K562 (cell line): ENCODE measurements around the gene SKIL. TPM values are rescaled to one million over a fixed set of nuclear protein-coding genes. Genes with fewer than 3 reads are reported as not detected.

ENCODE experiments used
- ATF7 ChIP-seq: fragments of 450-650 bp; IDR thresholded peaks from 2 replicates; pipeline ENCODE4 v1.7.1; 2014; ENCODE audit warnings: mild to moderate bottlenecking, moderate library complexity
- CHD1 ChIP-seq: fragments of 200-600 bp; sonication (generic); IDR thresholded peaks from one replicate; pipeline ENCODE4 v1.6.1; 2012; ENCODE audit warnings: mild to moderate bottlenecking, moderate library complexity, low read length, inconsistent platforms
- JUND ChIP-seq, 2 experiments: IDR thresholded peaks; 2 replicates in 1 of 2; 3 replicates in 1 of 2; pipeline ENCODE4 v1.6.1; 2011; ENCODE audit warnings: borderline replicate concordance in 2 of 2, low read depth in 2 of 2, low read length in 2 of 2, improper control_type of control experiment in 1 of 2, missing biosample characterization in 1 of 2, missing genetic modification characterization in 1 of 2, missing genetic modification reagents in 1 of 2
- NFE2L1 ChIP-seq: fragments of 450-650 bp; IDR thresholded peaks from 2 replicates; pipeline ENCODE4 v1.6.1; 2016; ENCODE audit warnings: missing genetic modification characterization, low read depth, mild to moderate bottlenecking, missing compliant biosample characterization, moderate library complexity, borderline replicate concordance
- PTBP1 ChIP-seq: fragments of 200-400 bp; formaldehyde crosslinking; IDR thresholded peaks from 2 replicates; pipeline ENCODE4 v1.6.1; 2017; ENCODE audit warnings: low read depth, low read length
- RB1 ChIP-seq: fragments of 450-650 bp; IDR thresholded peaks from 2 replicates; pipeline ENCODE4 v1.6.1; 2017; ENCODE audit warnings: low read depth, mild to moderate bottlenecking
- SMARCA5 ChIP-seq: fragments of 450-650 bp; IDR thresholded peaks from 2 replicates; pipeline ENCODE4 v1.6.1; 2016
- SNRNP70 ChIP-seq: fragments of 200-400 bp; formaldehyde crosslinking; optimal IDR thresholded peaks from 2 replicates; pipeline ENCODE3; 2017; ENCODE audit warnings: low read depth, low read length
- SPI1 ChIP-seq: IDR thresholded peaks from 2 replicates; pipeline ENCODE4 v1.6.1; 2011; ENCODE audit warnings: low read depth, low read length, control low read depth, borderline replicate concordance
- polyA plus RNA-seq, 8 experiments: library from polyadenylated mRNA; depleted of rRNA in 4 of 8; stranded (reverse) in 5 of 8; unstranded in 3 of 8; fragments of >200 nt; fragmentation: Nextera tagmentation in 2 of 8; fragmentation: Illumina TruSeq in 1 of 8; extraction: Ambion mirVana in 2 of 8; extraction: Trizol in 1 of 8; gene quantifications; 2 replicates each; pipeline versions ENCODE4 v1.2.1 to v1.2.3, GENCODE V29; 2011 to 2014; ENCODE audit warnings: inconsistent platforms in 1 of 8, missing spikeins in 1 of 8
- total RNA-seq, 7 experiments: library from RNA; depleted of rRNA in 6 of 7; stranded (reverse); fragments of >200 nt in 6 of 7; fragmentation: Illumina TruSeq in 2 of 7; extraction: Trizol in 2 of 7; gene quantifications; 2 replicates each; pipeline versions ENCODE4 v1.2.1 to v1.2.3, GENCODE V29; 2011 to 2021; ENCODE audit warnings: low replicate concordance in 1 of 7
- TF ChIP-seq, protein P1 (sequence below): fragments of 450-650 bp; IDR thresholded peaks from 2 replicates; pipeline ENCODE4 v1.6.1; 2016; ENCODE audit warnings: mild to moderate bottlenecking, moderate library complexity
- TF ChIP-seq, protein P2 (sequence below): fragments of 250-450 bp; sonication (Bioruptor Pico); IDR thresholded peaks from 2 replicates; pipeline ENCODE4 v1.4.0; 2020
- TF ChIP-seq, protein P3 (sequence below), 2 experiments: IDR thresholded peaks; 2 replicates each; pipeline ENCODE4 v1.6.1; 2012; ENCODE audit warnings: improper control_type of control experiment in 2 of 2, low read depth in 2 of 2, low read length in 2 of 2, borderline replicate concordance in 1 of 2

Gene SKIL
- total and polyA plus RNA-seq, 9 of the 15 experiments (the other 6 are each of a cell fraction or from before 2014, with no cell fraction given): 4.3 to 19.1 (median 9.7) TPM

DNA sequence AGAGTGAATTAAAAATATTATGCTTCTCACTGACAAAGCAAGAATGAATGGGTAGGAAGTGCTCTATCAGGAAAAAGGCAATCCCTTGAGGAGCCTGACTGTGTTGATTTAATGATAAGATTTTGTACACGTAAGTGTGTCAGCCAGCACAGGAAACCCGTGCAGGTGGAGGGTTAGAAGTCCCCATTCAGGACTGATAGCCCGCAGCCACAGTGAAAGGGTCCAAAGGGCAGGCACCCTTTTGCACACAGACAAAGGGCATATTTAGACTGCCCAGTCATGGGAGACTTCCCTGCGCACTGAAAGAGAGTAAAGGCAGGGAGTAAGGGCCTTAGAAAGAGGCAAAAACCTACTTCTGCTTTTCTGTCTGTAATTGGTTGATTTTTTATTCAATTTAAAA, 26.4 kb upstream of the SKIL start (continued):
- TF ChIP-seq, protein P1, sequence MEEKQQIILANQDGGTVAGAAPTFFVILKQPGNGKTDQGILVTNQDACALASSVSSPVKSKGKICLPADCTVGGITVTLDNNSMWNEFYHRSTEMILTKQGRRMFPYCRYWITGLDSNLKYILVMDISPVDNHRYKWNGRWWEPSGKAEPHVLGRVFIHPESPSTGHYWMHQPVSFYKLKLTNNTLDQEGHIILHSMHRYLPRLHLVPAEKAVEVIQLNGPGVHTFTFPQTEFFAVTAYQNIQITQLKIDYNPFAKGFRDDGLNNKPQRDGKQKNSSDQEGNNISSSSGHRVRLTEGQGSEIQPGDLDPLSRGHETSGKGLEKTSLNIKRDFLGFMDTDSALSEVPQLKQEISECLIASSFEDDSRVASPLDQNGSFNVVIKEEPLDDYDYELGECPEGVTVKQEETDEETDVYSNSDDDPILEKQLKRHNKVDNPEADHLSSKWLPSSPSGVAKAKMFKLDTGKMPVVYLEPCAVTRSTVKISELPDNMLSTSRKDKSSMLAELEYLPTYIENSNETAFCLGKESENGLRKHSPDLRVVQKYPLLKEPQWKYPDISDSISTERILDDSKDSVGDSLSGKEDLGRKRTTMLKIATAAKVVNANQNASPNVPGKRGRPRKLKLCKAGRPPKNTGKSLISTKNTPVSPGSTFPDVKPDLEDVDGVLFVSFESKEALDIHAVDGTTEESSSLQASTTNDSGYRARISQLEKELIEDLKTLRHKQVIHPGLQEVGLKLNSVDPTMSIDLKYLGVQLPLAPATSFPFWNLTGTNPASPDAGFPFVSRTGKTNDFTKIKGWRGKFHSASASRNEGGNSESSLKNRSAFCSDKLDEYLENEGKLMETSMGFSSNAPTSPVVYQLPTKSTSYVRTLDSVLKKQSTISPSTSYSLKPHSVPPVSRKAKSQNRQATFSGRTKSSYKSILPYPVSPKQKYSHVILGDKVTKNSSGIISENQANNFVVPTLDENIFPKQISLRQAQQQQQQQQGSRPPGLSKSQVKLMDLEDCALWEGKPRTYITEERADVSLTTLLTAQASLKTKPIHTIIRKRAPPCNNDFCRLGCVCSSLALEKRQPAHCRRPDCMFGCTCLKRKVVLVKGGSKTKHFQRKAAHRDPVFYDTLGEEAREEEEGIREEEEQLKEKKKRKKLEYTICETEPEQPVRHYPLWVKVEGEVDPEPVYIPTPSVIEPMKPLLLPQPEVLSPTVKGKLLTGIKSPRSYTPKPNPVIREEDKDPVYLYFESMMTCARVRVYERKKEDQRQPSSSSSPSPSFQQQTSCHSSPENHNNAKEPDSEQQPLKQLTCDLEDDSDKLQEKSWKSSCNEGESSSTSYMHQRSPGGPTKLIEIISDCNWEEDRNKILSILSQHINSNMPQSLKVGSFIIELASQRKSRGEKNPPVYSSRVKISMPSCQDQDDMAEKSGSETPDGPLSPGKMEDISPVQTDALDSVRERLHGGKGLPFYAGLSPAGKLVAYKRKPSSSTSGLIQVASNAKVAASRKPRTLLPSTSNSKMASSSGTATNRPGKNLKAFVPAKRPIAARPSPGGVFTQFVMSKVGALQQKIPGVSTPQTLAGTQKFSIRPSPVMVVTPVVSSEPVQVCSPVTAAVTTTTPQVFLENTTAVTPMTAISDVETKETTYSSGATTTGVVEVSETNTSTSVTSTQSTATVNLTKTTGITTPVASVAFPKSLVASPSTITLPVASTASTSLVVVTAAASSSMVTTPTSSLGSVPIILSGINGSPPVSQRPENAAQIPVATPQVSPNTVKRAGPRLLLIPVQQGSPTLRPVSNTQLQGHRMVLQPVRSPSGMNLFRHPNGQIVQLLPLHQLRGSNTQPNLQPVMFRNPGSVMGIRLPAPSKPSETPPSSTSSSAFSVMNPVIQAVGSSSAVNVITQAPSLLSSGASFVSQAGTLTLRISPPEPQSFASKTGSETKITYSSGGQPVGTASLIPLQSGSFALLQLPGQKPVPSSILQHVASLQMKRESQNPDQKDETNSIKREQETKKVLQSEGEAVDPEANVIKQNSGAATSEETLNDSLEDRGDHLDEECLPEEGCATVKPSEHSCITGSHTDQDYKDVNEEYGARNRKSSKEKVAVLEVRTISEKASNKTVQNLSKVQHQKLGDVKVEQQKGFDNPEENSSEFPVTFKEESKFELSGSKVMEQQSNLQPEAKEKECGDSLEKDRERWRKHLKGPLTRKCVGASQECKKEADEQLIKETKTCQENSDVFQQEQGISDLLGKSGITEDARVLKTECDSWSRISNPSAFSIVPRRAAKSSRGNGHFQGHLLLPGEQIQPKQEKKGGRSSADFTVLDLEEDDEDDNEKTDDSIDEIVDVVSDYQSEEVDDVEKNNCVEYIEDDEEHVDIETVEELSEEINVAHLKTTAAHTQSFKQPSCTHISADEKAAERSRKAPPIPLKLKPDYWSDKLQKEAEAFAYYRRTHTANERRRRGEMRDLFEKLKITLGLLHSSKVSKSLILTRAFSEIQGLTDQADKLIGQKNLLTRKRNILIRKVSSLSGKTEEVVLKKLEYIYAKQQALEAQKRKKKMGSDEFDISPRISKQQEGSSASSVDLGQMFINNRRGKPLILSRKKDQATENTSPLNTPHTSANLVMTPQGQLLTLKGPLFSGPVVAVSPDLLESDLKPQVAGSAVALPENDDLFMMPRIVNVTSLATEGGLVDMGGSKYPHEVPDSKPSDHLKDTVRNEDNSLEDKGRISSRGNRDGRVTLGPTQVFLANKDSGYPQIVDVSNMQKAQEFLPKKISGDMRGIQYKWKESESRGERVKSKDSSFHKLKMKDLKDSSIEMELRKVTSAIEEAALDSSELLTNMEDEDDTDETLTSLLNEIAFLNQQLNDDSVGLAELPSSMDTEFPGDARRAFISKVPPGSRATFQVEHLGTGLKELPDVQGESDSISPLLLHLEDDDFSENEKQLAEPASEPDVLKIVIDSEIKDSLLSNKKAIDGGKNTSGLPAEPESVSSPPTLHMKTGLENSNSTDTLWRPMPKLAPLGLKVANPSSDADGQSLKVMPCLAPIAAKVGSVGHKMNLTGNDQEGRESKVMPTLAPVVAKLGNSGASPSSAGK: no peak
- TF ChIP-seq, protein P2, sequence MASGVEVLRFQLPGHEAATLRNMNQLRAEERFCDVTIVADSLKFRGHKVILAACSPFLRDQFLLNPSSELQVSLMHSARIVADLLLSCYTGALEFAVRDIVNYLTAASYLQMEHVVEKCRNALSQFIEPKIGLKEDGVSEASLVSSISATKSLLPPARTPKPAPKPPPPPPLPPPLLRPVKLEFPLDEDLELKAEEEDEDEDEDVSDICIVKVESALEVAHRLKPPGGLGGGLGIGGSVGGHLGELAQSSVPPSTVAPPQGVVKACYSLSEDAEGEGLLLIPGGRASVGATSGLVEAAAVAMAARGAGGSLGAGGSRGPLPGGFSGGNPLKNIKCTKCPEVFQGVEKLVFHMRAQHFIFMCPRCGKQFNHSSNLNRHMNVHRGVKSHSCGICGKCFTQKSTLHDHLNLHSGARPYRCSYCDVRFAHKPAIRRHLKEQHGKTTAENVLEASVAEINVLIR (CRISPR knock-in tag): no peak
- TF ChIP-seq SPI1 (peak; percentile 30; the same call in 1 of the 2 replicates), SMARCA5 (no peak), NFE2L1 (tag) (no peak), CHD1 (no peak), RB1 (no peak), ATF7 (0 out of 2 replicates have a peak, but pooled peaks have one; percentile 12), JUND (IDR thresholded peaks at IDR 0.05; ENCODE audit: borderline replicate concordance, low read depth, low read length) (no peak), JUND (tag; IDR thresholded peaks at IDR 0.05; ENCODE audit: borderline replicate concordance, low read depth, low read length) (peak; percentile 18; the same call in 1 of the 3 replicates), SNRNP70 (no peak), PTBP1 (no peak)
- TF ChIP-seq, protein P3, sequence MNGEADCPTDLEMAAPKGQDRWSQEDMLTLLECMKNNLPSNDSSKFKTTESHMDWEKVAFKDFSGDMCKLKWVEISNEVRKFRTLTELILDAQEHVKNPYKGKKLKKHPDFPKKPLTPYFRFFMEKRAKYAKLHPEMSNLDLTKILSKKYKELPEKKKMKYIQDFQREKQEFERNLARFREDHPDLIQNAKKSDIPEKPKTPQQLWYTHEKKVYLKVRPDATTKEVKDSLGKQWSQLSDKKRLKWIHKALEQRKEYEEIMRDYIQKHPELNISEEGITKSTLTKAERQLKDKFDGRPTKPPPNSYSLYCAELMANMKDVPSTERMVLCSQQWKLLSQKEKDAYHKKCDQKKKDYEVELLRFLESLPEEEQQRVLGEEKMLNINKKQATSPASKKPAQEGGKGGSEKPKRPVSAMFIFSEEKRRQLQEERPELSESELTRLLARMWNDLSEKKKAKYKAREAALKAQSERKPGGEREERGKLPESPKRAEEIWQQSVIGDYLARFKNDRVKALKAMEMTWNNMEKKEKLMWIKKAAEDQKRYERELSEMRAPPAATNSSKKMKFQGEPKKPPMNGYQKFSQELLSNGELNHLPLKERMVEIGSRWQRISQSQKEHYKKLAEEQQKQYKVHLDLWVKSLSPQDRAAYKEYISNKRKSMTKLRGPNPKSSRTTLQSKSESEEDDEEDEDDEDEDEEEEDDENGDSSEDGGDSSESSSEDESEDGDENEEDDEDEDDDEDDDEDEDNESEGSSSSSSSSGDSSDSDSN (IDR thresholded peaks at IDR 0.05; ENCODE audit: borderline replicate concordance in 1 of 2, low read depth in 2 of 2, low read length in 2 of 2): no peak
